Measurements from ENCODE around the gene UMAD1.
"Not testable (repeated sequence)": the region's sequence is repeated elsewhere in the genome, so short reads cannot be mapped to it uniquely, and the experiment has no call there.

Gene UMAD1

DNA sequence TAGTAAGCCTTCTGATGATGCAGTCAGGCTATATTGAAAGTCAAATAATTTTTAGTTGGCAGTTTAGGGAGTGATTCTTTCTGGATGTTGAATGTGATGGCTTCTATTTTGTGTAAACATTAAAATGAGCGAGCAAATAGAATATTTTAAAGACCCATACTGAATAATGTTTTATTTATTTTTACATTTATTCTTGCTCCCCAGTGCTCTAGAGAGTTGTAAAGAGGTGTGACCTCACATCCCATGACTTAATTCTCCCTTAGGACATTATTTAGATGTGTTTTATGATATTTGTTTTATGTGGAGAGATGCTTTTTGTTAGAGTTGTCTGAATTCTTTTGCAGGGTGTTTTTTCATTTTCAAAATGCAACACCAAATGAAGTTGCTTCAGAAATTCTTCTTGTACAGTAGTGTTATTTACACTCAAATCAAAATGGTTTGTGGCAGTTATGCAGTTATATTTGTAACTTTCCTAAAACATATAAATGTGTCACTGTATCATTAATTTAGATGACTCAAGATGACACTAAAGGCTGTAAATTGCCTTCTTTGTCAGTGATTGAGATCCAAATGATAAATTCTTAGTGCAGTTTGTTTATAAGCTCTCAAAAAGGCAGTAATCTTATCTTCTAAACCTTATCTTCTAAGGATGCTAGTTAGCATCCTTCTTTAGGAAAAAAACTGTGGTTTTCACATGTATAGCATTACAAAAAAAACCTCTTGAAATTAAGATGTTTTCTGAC is 12.4 kb downstream of the UMAD1 start:
- no peak for DNase-seq (ENCODE audit: low read depth, low spot score)

DNA sequence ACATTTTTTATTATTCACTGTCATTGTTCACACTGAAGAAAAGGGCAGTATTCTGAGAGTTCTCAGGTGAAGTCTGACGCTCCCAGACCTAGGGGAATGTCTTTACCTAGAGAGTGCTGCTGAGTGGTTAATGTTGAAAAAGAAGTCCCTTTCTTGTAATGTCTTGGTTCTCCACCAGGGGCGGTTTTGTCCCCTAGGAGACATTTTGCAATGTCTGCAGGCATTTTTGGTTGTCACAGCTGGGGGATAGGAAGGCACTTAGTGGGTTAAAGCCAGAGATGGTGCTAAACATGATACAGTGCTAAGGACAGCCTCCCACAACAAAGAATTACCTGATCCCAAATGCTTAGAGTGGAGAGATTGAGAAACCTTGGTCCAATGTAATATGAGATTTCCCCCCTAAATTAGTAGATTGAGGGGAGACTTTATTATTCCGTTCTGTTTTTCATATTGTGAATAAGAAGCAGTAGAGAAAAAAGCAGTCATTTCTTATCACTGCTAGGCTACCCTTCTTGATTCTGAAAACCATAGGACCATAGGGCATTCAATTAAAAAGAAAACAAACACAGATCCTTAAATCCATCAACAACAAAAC is 13.1 kb downstream of the UMAD1 start:
- DNase-seq (ENCODE audit: low read depth, low spot score) = no peak

DNA sequence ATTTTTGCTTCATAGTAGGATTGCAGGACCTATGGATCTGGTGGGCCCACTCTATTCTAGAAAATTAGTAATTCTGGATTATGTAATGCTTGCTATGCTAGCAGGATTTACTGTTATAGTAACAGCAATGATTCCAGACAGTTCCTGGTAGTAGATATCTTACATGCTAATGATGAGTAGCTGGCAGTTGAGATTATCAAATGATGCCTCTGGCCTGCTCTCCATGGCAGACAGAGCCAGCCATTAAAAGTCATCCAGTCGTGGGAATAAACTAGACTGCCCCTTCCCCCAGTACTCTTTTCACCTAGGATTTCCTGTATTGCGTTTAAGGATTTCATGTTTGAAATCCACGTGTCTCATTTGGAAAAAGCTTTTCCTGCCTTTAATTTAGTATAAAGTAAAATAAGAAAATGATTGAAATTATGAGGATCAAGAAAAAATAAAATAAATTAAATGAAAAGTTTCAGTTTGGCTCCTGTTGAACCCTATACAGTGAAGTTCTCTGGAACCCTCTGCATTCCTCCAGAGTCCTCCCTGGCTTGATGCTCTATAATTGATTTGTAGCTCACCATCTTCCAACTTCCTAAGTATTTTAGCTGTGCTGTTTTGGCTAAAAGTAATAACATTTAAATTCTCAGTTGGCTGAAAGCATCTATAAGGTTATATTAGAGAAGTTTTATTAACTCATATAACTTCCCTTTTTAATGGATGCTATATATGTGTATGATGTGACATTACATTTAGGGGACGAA is 14.6 kb downstream of the UMAD1 start:
- DNase-seq (ENCODE audit: low read depth, low spot score) = no peak

DNA sequence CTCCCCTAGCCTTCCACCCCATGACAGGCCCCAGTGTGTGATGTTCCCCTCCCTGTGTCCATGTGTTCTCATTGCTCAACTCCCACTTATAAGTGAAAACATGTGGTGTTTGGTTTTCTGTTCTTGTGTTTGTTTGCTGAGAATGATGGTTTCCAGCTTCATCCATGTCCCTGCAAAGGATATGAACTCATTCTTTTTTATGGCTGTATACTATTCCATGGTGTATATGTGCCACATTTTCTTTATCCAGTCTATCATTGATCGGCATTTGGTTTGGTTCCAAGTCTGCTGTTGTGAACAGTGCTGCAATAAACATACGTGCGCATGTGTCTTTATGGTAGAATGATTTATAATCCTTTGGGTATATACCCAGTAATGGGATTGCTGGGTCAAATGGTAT is 15.9 kb downstream of the UMAD1 start:
- DNase-seq (ENCODE audit: low read depth, low spot score) = not testable (repeated sequence)

DNA sequence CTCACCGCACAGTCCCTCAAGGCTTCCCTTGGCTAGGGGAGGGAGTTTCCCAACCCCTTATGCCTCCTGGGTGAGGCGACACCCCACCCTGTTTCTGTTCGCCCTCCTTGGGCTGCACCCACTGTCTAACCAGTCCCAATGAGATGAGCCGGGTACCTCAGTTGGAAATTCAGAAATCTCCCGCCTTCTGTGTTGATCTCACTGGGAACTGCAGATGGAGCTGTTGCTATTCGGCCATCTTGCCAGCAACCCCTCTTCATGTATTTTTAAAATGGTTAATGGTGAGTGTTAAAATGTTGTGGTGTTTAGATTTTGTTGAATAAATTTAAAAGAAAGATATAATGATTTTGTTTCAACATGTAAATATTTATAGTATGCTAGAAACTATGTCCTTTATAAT is 22.0 kb downstream of the UMAD1 start:
- DNase-seq (ENCODE audit: low read depth, low spot score) = no peak

DNA sequence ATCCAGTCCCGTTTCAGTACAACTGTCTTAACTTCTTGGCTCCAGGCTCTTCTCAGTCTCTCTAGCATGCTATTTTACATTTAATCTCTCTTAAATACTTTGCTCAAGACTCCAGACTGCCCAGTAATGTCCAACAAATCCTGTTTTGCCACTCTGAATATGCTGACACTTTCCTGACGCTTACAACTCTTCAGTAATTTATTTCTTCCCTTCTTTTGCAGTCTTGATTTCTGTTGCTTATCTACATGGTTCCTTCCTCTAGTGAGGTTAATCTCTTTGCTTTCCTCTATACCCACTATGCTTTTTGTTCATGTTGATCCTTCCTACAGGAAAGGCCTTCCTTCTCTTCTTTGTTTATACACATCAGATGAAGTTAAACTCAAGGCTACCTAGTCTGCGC is 23.7 kb downstream of the UMAD1 start:
- DNase-seq (ENCODE audit: low read depth, low spot score) = no peak

DNA sequence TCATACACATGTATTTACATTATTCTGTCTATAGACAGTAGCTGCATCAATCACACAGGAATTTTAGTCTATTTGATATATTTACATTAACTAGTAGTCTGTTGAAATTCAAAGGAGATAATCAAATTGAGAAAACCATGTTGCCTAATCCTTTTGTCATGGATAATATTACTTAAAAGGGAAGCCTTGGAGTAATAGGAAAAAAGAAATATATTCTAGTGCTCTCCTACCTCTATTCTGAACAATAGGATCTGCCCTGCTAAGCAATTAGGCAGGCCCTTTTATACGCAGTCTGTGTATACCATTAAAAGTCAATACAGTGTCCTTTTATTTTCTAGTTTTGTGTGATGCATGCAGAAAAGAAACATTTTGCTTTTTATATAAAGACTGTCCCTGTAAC is 24.5 kb downstream of the UMAD1 start:
- no peak for DNase-seq (ENCODE audit: low read depth, low spot score)

DNA sequence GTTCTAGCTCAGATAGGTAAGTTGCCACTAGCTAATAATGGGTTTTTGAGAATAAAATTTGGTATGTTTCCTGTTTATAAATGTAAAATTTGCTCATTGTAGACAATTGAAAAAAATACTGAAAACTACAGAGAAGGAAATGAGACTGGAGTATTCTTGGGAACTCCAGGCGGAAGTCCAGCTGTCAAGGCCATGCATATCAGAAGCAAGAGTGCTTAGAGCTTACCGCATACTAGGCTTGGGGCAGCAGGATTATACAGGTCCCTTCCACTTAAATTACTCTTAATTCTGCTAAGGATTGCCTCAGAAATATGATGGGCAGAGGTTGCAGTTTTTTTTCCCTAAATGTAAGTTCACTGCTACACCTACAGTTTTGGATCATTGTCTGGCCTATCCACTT is 26.6 kb downstream of the UMAD1 start:
- DNase-seq (ENCODE audit: low read depth, low spot score) = no peak

DNA sequence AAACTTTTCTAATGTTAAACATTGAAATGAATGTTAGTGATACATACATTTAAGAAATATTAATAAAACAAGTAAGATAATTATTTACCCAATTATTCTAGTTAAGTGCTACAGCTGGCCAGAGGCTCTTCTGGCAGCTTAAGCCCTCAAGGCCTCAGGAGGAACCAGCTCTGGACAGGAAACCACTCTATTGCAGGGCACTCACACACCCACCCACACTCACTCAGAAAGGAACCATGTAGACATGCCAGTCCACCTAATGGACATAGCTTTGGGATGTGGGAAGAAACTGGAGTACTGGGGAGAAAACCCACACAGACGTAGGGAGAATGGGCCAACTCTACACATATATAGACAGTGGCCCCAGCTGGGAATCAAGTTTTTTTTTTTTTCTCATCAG is 28.2 kb downstream of the UMAD1 start:
- DNase-seq (ENCODE audit: low read depth, low spot score) = no peak

DNA sequence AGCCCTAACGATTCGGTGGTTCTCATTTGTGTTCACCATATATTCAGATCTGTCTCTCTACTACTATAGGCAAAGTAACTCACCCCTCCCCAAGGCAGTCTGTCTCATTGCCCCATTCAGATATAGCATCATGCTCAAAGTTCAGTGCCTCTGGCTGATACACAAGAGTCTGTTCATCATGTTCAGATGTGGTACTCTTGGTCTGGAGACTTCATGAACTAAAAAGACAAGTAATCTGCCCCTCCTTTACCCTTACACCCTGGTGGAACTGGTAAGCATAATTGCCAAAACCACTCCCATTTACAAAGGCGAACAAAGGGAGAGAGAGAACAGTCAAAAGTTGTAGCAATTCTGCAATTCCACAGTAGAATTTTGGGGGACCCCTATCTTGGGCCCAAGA is 29.9 kb downstream of the UMAD1 start:
- DNase-seq (ENCODE audit: low read depth, low spot score) = no peak

DNA sequence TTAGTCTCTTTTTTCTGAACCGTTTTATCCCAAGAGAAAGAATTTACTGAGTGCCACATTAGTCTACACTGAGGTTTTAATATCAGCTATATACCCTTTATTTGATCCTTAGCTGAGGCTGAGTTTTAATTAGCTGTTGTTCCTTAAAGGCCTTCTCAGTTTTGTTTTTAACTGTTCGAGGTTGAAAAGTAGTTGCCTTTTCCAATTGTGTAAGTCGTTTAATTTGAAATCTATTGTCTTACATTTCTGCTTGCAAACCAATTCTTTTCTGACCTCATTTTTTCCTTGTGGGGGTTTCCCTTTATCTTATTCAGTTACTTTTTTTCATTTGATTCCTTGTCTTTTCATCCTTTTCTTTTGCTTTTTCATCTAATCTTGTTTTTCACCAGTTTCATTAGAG is 30.8 kb downstream of the UMAD1 start:
- DNase-seq (ENCODE audit: low read depth, low spot score) = no peak

DNA sequence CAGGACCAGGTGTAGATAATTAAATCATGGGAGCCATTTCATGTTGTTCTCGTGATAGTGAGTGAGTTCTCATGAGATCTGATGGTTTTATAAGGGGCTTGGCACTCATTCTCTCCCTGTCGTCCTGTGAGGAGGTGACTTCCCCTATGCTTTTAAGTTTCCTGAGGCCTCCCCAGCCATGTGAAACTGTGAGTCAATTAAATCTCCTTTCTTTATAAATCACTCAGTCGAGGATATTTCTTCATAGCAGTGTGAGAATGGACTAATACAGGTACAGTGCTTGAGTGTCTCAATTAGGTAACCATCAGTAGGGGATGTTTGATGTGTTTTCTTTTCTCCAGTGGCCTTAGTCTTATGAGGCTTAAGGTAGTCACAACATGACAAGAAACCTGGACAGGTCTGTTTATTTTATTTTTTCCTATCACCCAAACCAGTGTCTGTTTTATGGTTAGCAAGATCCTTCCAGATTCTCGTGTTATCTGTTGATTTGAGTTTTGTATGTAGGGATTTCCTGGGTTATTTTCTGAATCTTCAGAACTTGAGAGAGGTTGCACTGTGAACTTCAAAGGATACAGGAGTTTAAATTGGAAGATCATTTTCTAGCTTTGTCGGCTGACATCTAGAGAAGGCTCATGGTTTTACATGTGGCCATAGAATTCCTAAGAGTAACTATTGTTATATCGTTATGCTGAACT is 32.1 kb downstream of the UMAD1 start:
- no peak for DNase-seq (ENCODE audit: low read depth, low spot score)

DNA sequence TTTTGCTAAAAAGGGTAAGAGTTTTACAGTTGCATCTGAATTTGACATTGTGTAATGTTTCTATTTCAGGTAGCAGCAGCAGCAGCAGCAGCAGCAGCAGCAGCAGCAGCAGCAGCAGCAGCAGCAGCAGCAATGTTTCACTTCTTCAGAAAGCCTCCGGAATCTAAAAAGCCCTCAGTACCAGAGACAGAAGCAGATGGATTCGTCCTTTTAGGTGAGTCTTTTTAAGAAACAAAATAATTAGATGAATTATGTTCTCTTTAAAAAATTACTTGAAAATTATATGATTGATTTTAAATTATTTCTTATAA is 32.6 kb downstream of the UMAD1 start:
- DNase-seq (ENCODE audit: low read depth, low spot score) = no peak

DNA sequence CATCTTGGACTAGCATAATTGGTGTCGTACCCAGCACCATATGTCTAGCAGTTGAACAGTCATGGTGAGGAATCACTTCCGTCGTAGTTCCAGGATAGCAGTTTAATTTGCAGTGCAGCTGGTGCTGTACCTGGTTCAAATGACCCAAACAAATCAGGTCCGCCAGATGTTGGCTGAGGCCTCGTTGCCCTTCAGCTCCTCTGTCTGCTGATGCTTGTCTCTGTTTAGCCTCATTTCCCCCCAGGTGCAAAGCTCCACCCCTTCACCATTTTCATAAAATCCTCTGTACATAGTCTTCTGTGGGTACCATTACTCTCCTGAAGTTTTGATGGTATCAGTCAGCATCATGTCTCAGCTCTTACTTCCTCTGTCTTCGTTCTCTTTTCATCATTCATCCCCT is 35.1 kb downstream of the UMAD1 start:
- no peak for DNase-seq (ENCODE audit: low read depth, low spot score)

DNA sequence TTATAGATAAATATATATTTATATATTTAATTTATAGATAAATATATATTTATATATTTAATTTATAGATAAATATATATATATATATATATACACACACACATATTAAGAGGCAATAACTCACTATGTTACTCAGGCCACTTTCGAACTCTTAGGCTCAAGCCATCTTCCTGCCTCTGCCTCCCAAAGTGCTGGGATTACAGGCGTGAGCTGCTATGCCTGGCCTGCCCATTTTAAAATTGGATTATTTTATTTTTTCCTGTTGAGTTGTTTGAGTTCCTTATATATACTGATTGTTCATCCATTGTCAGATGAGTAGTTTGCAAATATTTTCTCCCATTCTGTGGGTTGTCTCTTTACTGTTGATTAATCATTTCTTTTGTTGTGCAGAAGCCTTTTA is 39.1 kb downstream of the UMAD1 start:
- DNase-seq (ENCODE audit: low read depth, low spot score) = not testable (repeated sequence)

DNA sequence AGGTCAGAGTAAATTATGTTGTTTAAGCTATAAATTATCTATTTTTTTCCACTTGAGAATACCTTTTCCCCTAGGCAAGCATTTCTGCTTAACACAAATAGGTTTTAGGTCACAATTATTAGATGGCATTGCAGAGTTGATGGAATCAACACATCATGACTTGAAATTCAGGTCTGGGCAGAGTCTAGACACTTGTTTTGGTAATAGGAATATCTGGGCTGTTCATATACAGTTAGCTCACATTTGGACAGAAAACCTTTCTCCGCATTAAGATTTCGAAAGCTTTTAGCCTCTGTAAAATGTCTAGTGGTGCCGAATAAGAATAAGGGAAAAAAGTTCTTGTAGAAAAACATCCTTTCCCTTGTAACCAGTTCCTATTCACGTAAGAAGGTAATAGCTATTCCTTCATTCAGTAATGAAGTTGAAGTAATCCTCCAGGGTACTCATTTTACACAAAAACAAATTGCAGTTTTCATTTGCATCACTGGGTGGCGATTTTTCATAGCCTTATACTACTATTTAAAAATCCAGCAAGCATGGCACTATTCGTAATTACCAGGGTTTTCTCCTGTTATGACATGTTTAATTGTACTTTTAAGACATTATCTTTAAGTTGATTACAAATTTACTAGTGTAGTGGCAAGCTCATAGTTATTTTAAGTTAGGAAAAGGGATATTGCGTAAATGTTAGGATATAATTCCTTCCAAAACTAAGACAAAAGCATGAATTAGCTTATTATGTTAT is 40.8 kb downstream of the UMAD1 start:
- peak; percentile 26 for DNase-seq (ENCODE audit: low read depth, low spot score)

DNA sequence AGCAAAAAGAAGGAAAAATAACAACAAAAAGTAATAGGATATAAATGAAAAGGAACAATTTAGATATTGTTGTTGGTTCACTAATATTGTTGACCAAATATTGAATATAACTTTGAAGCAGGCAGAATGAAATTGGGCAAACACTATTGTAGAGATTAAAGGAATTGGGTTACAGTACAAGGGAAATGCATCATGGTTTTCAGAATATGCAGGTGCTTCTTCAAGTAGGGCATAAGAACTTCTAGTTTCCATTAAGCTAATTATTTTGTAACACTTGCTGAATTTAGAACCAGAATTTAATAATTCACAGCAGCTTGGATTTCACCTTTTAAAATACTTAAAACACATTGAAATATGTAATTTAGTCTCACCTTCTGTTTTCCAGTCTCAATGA is 41.4 kb downstream of the UMAD1 start:
- DNase-seq (ENCODE audit: low read depth, low spot score) = no peak

DNA sequence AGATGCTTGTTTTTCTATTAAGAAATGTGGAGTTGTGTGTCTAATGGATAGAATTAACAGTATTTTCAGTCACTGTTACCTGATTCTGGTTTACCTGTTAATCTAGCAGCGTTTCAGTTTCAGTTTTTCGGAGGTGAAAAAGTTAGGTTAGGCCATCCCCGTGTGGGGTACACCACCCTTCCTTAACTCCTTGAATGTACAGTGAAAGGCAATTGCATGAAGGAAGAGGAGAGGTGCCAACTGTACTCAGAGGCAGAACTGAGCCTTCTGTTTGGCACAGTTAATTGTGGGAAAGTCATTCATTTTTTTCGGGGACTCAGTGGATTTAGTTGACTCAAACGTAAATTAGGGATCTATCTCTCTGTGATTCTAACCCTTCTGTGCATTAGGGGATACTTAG is 42.3 kb downstream of the UMAD1 start:
- DNase-seq (ENCODE audit: low read depth, low spot score) = no peak

DNA sequence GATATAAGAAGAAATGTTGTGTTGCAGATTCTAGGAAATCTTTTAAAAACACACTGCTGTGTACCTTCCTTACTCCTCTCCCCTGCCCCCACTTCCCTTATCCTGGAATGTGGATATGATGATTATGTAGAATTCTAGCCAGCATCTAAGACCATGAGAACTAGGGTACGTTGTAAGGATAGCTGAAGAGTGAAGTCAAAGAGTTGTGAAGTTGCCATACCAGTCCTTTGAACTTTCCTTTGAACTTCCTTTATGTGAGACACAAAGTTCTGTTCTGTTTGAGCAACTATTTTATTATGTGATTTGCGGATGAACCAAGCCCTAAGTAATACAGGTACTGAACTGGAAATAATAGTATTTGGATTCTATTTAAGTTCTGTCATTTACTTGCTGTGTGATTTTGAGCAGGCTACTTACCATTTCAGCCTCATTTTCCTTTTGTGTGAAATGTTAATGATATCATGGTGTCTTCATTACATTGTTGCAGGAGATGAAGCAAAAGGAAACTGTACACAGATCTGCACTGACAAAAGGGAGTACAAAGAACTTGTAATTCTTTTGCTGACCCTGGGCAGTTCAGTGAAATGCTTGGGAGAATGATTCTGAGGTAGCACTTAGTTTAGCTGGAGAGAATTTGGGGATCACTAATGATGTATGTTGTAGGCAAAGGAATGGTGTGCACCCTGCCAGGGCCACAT is 46.4 kb downstream of the UMAD1 start:
- no peak for DNase-seq (ENCODE audit: low read depth, low spot score)

DNA sequence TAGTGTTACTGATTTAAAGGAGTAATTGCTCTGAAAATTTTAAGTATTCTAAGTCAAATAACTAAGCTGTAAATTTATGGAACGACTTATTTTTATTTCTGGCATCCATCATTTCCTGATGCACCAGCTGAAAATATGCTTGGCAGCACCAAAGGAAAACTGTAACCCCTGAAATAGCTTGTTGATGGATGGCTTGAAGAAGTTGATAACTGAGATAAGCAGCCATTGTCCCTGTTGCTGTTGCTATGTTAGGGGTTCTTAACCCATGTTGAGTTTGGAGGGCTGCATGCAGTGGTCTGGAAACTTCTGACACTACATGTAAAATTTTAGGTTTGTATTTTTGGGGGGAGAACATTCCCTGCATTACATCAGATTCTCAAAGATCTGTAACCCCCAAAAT is 47.2 kb downstream of the UMAD1 start:
- no peak for DNase-seq (ENCODE audit: low read depth, low spot score)

DNA sequence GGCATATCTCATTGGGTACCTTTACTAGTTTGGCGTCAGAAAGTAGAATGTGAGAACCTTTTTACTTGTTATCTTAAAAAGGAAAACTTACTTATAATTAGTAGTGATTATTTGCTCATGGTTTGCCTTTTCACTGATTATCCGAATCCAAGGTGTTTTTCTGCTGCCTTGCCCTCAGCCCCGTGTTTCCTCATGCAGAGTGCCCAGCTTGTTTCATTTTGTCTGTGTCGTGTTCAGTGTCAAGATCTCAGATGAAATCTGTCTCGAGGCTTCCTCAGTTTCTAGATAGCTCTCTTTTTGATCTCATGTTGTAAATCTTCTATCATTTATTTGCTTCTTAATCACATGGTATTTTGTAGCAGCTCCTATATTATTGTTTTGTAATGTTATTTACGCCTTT is 47.8 kb downstream of the UMAD1 start:
- no peak for DNase-seq (ENCODE audit: low read depth, low spot score)
